ENCODE data around the gene CLDN5. TPM values are rescaled to one million over a fixed set of nuclear protein-coding genes. Genes with fewer than 3 reads are reported as not detected.

CLDN5 gene
- total RNA-seq, 4 donors from 2014 or later, result 22.1 to 112 (median 56.8) TPM

DNA sequence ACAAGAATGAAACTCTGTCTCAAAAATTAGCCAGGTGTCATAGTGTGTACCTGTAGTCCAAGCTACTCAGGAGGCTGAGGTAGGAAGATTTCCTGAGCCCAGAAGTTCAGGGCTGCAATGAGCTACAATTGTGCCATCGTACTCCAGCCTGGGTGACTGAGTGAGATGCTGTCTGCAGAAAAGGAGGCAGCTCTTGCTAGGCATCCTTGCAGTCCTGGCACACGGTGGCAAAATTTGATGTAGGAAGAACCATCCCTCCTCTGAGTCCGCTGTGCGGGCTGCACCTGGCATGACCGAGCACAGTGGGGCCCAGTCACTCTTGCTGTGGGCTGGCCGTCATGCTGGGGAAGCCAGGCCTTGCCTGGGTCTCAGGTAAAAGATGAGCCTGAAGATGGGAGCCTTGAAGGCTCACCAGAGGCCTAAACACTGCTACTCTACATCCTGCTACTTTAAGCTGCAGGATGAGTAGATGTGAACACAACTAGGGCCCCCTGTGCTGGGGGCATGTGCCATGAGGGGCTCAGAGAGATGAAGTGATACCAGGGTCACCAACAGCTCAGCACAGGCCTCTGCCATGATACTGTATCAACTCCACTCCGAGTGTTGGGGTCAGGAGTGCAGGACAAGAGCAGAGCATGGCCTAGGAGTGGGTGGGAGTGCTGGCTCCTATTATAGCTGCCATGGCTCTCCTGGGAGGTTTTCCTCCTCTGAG, 25.9 kb downstream of the CLDN5 start:
- Histone ChIP-seq H3K27me3 (no peaks in the 10 kb centered on the region), H3K4me1 (no peaks in the 10 kb centered on the region), H3K9me3 (no peaks in the 10 kb centered on the region), H3K4me3 (no peak overlapping the region), H3K36me3 (no peaks in the 10 kb centered on the region), H3K27ac (no peak overlapping the region)
- no peak for DNase-seq (ENCODE audit: low spot score in 2 of 2)
- 88% methylated on average over 7 of the region's 7 CpGs for WGBS
- TF ChIP-seq POLR2A (IDR thresholded peaks at IDR 0.05) (no peak), EP300 (IDR thresholded peaks at IDR 0.05) (no peak), POLR2AphosphoS5 (IDR thresholded peaks at IDR 0.05) (no peak)
- TF ChIP-seq, protein P1, sequence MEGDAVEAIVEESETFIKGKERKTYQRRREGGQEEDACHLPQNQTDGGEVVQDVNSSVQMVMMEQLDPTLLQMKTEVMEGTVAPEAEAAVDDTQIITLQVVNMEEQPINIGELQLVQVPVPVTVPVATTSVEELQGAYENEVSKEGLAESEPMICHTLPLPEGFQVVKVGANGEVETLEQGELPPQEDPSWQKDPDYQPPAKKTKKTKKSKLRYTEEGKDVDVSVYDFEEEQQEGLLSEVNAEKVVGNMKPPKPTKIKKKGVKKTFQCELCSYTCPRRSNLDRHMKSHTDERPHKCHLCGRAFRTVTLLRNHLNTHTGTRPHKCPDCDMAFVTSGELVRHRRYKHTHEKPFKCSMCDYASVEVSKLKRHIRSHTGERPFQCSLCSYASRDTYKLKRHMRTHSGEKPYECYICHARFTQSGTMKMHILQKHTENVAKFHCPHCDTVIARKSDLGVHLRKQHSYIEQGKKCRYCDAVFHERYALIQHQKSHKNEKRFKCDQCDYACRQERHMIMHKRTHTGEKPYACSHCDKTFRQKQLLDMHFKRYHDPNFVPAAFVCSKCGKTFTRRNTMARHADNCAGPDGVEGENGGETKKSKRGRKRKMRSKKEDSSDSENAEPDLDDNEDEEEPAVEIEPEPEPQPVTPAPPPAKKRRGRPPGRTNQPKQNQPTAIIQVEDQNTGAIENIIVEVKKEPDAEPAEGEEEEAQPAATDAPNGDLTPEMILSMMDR (IDR thresholded peaks at IDR 0.05), result no peak

DNA sequence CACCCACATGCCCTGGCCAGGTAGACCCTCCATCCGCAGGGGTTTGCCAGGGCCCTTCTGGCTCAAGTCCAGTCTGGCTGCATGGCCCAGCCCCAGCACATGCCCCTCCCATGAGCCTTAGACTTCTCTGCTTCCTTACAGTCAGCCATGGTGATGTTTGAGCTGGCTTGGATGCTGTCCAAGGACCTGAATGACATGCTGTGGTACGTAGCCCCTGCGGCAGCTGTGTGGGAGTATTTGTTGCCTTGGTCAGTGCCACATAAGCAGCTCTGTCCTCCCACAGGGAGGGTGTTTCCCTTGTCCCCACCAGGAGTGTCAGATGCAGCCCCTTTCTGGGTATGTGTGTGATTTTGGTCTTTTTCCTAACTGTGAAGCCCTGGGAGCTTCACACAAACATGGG, 27.0 kb downstream of the CLDN5 start:
- Histone ChIP-seq H3K27ac (no peak overlapping the region), H3K4me3 (no peak overlapping the region), H3K27me3 (no peaks in the 10 kb centered on the region), H3K4me1 (no peaks in the 10 kb centered on the region), H3K9me3 (no peaks in the 10 kb centered on the region), H3K36me3 (no peaks in the 10 kb centered on the region)
- no peak for DNase-seq (ENCODE audit: low spot score in 2 of 2)
- 80% methylated on average over 1 of the region's 3 CpGs for WGBS
- TF ChIP-seq EP300 (IDR thresholded peaks at IDR 0.05) (no peak), POLR2A (IDR thresholded peaks at IDR 0.05) (no peak), POLR2AphosphoS5 (IDR thresholded peaks at IDR 0.05) (no peak)
- TF ChIP-seq, protein P1 (IDR thresholded peaks at IDR 0.05), result no peak

DNA sequence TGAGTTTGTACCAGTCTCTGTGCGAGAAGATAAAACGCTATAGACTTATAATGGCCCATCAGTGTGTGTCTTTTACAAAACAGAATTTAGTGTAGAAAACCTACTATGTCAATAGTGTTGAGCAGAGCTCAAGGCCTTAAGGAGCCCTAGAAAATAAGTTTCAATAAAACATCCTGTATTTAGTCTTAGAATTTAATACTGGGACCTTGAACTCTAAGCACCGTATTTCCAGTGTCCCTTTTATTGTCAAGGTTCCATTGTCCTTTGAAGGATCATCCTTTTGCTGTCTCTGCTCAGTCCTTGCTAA, 27.9 kb downstream of the CLDN5 start:
- H3K4me3 ChIP-seq, result no peak overlapping the region
- H3K36me3 ChIP-seq, result no peaks in the 10 kb centered on the region
- no peaks in the 10 kb centered on the region for H3K4me1 ChIP-seq
- 93% methylated on average over 3 of the region's 3 CpGs for WGBS
- TF ChIP-seq POLR2AphosphoS5 (IDR thresholded peaks at IDR 0.05), result no peak
- TF ChIP-seq, protein P1 (IDR thresholded peaks at IDR 0.05), result no peak
- no peak for TF ChIP-seq POLR2A (IDR thresholded peaks at IDR 0.05)
- no peak for TF ChIP-seq EP300 (IDR thresholded peaks at IDR 0.05)
- DNase-seq (ENCODE audit: low spot score in 2 of 2), result no peak
- H3K27me3 ChIP-seq, result no peaks in the 10 kb centered on the region
- no peak overlapping the region for H3K27ac ChIP-seq
- H3K9me3 ChIP-seq, result no peaks in the 10 kb centered on the region

DNA sequence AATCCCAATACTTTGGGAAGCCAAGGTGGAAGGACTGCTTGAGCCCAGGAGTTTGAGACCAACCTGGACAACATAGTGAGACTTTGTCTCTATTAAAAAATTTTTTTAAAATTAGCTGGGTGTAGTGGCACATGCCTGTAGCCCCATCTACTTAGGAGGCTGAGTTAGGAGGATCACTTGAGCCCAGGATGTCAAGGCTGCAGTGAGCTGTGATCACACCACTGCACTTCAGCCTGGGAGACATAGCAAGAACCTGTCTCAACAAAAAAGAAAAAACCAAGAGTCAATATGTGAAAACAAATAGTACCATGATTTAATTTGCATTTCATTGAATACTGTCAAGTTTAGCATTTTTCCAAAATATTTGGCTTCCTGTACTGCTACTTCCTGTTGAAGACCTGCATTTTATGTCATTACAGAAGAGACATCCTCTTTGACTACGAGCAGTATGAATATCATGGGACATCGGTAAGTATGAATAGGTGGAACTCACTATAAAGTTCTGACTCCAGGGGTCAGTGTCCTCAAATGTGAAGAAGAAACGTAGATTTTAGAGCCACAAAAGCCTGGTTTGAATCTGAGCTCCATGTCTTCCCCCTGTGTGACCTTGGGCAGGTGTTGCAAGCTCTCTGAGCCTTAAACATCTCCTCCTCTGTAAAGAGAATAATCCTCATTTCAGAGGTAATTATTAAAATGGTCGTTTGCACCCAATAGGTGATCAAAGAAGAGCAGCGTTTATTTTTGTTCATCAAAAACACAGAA, 28.5 kb downstream of the CLDN5 start:
- H3K4me1 ChIP-seq, result no peaks in the 10 kb centered on the region
- no peak overlapping the region for H3K4me3 ChIP-seq
- no peaks in the 10 kb centered on the region for H3K27me3 ChIP-seq
- no peaks in the 10 kb centered on the region for H3K36me3 ChIP-seq
- TF ChIP-seq POLR2AphosphoS5 (IDR thresholded peaks at IDR 0.05) (no peak), EP300 (IDR thresholded peaks at IDR 0.05) (no peak), POLR2A (IDR thresholded peaks at IDR 0.05) (no peak)
- TF ChIP-seq, protein P1 (IDR thresholded peaks at IDR 0.05), result no peak
- H3K27ac ChIP-seq, result no peak overlapping the region
- WGBS, result 77% methylated on average over 5 of the region's 5 CpGs
- no peaks in the 10 kb centered on the region for H3K9me3 ChIP-seq
- no peak for DNase-seq (ENCODE audit: low spot score in 2 of 2)

DNA sequence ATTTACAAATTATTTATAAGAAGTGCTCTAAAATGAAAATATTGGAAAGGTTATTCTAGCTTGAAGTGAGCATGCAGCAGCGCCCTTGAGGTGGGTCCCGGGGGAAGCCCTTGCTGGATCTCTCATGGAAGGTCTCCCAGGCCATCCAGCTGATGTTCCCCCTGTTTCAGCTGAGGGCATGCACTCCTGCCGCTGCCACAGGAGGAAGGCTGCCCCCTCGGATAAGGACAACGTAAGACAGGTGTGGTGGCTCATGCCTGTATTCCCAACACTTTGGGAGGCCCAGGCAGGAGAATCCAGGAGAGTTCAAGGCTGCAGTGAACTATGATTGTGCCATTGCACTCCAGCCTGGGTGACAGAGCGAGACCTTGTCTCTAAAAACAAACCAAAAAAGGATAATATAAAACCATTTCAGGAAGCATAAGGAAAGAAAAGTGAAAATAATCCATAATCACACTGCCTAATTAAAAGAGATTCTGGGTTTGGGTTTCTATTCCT, 29.5 kb downstream of the CLDN5 start:
- no peak overlapping the region for H3K4me3 ChIP-seq
- no peaks in the 10 kb centered on the region for H3K9me3 ChIP-seq
- WGBS, result 95% methylated on average over 6 of the region's 6 CpGs
- H3K4me1 ChIP-seq, result no peaks in the 10 kb centered on the region
- DNase-seq (ENCODE audit: low spot score in 2 of 2), result no peak
- H3K36me3 ChIP-seq, result no peaks in the 10 kb centered on the region
- no peaks in the 10 kb centered on the region for H3K27me3 ChIP-seq
- TF ChIP-seq POLR2AphosphoS5 (IDR thresholded peaks at IDR 0.05) (no peak), EP300 (IDR thresholded peaks at IDR 0.05) (no peak), POLR2A (IDR thresholded peaks at IDR 0.05) (no peak)
- TF ChIP-seq, protein P1 (IDR thresholded peaks at IDR 0.05), result no peak
- H3K27ac ChIP-seq, result no peak overlapping the region

Data from suprapubic skin (tissue), 4 donors.